Esophagus muscularis mucosa (tissue), 4 donors: ENCODE data around the gene XRRA1. TPM values are rescaled to one million over a fixed set of nuclear protein-coding genes. Genes with fewer than 3 reads are reported as not detected.

Experiments
- DNase-seq: peaks from one replicate; pipeline ENCODE4 v3.0.0-alpha.2; 2017; ENCODE audit errors: extremely low spot score
- H3K27ac ChIP-seq, 4 donors: fragments of 200-600 bp; sonication (generic); replicated peaks in 1 of 4; 1 replicate in 3 of 4; 2 replicates in 1 of 4; pipeline ENCODE4 v1.5.1; 2016 to 2019; ENCODE audit warnings: mild to moderate bottlenecking in 1 of 4
- H3K27me3 ChIP-seq, 4 donors: fragments of 200-600 bp; sonication (generic); one replicate each; pipeline versions ENCODE4 v1.5.1 to v1.6.0; 2016 to 2019
- H3K36me3 ChIP-seq, 4 donors: fragments of 200-600 bp; sonication (generic); one replicate each; pipeline ENCODE4 v1.5.1; 2016 to 2019
- H3K4me1 ChIP-seq, 4 donors: fragments of 200-600 bp; sonication (generic); one replicate each; pipeline ENCODE4 v1.5.1; 2016 to 2019
- H3K4me3 ChIP-seq, 4 donors: fragments of 200-600 bp; sonication (generic); 1 replicate in 2 of 4; 2 replicates in 2 of 4; pipeline ENCODE4 v1.5.1; 2016 to 2019; ENCODE audit warnings: mild to moderate bottlenecking in 4 of 4, moderate library complexity in 1 of 4
- H3K9me3 ChIP-seq, 4 donors: fragments of 200-600 bp; sonication (generic); 1 replicate in 3 of 4; 2 replicates in 1 of 4; pipeline ENCODE4 v1.5.1; 2016 to 2019
- EP300 ChIP-seq: sonication (generic); formaldehyde crosslinking; IDR thresholded peaks from one replicate; pipeline ENCODE4 v1.6.1; 2017; ENCODE audit warnings: antibody characterized with exemption
- POLR2A ChIP-seq: fragments of 450-650 bp; IDR thresholded peaks from one replicate; pipeline ENCODE4 v1.6.1; 2017; ENCODE audit warnings: antibody characterized with exemption, moderate library complexity, mild to moderate bottlenecking, low read depth
- POLR2AphosphoS5 ChIP-seq, 2 donors: sonication (generic); formaldehyde crosslinking; IDR thresholded peaks; one replicate each; pipeline ENCODE4 v1.6.1; 2017; ENCODE audit warnings: antibody characterized with exemption in 2 of 2
- WGBS: methylation state at CpG from one replicate; pipeline ENCODE4 v1.1.5; 2018; 5-methylcytosine and 5-hydroxymethylcytosine counted together
- intact Hi-C: fragments of 100-400 bp; cut with DNase I; formaldehyde crosslinking; loops from one replicate; pipeline ENCODE4 v1.15.1; 2023
- total RNA-seq, 4 donors: library from RNA; depleted of rRNA; stranded (reverse); fragments of >200 nt; gene quantifications; one replicate each; pipeline versions ENCODE4 v1.1.0 to v1.2.1, GENCODE V29; 2016
- TF ChIP-seq, protein P1 (sequence below), 3 experiments: fragments of 200-600 bp in 2 of 3; fragments of 450-650 bp in 1 of 3; sonication (generic) in 2 of 3; IDR thresholded peaks; one replicate each; pipeline ENCODE4 v1.5.1; 2017 to 2019; ENCODE audit warnings: antibody characterized with exemption in 3 of 3, mild to moderate bottlenecking in 2 of 3, moderate library complexity in 1 of 3

The XRRA1 gene
- total RNA-seq, 4 donors from 2014 or later, result 9.1 to 19.5 (median 11.8) TPM

DNA sequence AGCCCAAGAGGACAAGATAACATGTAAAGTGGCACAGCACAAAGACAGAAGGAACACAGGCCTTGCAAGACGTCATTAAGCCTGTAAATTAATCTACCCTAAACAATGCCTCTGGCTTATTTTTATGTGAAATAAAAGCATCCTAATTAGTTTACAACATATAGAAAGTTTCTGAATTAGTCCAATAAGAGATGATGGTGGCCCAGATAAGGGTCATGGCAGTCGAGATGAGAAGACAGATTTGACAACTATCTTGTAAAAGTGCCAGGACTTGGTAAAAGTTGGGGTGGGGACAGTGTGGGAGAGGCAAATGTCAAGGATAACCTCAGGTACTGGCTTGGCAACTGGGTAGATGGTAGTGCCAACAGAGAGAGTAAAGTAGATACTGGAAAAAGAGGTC is 13.6 kb downstream of the XRRA1 start:
- 80% methylated on average over 2 of the region's 2 CpGs for WGBS

DNA sequence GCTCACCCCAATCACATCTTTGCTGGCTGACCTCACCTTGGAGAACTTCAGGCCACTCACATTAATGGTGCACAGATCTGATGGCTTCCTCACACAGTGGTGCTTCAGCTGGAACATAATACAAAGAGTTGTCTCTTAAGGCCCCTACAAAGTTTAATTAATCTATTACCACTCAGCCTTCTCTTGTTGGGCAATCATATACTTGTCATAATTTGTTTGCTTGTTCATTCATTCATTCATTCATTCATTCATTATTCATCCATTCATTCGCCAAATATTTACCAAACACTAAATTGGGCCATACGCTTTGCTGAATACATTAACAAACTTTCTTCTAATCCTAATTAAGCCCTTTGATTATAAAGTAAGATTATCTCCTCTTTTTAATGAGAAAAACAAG is 15.1 kb downstream of the XRRA1 start:
- Histone ChIP-seq H3K36me3 (peaks cover 7 to 82% (median 32%) of the 10 kb centered on the region in 4 donors), H3K27me3 (no peaks in the 10 kb centered on the region), H3K4me1 (peaks cover 0 to 7% (median 2%) of the 10 kb centered on the region in 4 donors), H3K9me3 (no peaks in the 10 kb centered on the region), H3K4me3 (no peak overlapping the region), H3K27ac (no peak overlapping the region)
- intact Hi-C loops, result no loop called here
- TF ChIP-seq, protein P1, sequence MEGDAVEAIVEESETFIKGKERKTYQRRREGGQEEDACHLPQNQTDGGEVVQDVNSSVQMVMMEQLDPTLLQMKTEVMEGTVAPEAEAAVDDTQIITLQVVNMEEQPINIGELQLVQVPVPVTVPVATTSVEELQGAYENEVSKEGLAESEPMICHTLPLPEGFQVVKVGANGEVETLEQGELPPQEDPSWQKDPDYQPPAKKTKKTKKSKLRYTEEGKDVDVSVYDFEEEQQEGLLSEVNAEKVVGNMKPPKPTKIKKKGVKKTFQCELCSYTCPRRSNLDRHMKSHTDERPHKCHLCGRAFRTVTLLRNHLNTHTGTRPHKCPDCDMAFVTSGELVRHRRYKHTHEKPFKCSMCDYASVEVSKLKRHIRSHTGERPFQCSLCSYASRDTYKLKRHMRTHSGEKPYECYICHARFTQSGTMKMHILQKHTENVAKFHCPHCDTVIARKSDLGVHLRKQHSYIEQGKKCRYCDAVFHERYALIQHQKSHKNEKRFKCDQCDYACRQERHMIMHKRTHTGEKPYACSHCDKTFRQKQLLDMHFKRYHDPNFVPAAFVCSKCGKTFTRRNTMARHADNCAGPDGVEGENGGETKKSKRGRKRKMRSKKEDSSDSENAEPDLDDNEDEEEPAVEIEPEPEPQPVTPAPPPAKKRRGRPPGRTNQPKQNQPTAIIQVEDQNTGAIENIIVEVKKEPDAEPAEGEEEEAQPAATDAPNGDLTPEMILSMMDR (IDR thresholded peaks at IDR 0.05), result no peak
- TF ChIP-seq EP300 (no peak), POLR2A (no peak), POLR2AphosphoS5 (IDR thresholded peaks at IDR 0.05) (no peak)
- 93% methylated on average over 2 of the region's 2 CpGs for WGBS
- DNase-seq, result no peak

More for the DNA sequence above, 13.6 kb downstream of the XRRA1 start:
- no peaks in the 10 kb centered on the region for H3K27me3 ChIP-seq
- H3K27ac ChIP-seq, result no peak overlapping the region
- H3K36me3 ChIP-seq, result peaks cover 7 to 78% (median 32%) of the 10 kb centered on the region in 4 donors
- TF ChIP-seq, protein P1 (IDR thresholded peaks at IDR 0.05), result no peak
- TF ChIP-seq EP300 (no peak), POLR2A (no peak), POLR2AphosphoS5 (IDR thresholded peaks at IDR 0.05) (no peak)
- H3K4me1 ChIP-seq, result peaks cover 0 to 7% (median 2%) of the 10 kb centered on the region in 4 donors
- intact Hi-C loops, result no loop called here
- no peak overlapping the region for H3K4me3 ChIP-seq
- no peaks in the 10 kb centered on the region for H3K9me3 ChIP-seq
- no peak for DNase-seq

DNA sequence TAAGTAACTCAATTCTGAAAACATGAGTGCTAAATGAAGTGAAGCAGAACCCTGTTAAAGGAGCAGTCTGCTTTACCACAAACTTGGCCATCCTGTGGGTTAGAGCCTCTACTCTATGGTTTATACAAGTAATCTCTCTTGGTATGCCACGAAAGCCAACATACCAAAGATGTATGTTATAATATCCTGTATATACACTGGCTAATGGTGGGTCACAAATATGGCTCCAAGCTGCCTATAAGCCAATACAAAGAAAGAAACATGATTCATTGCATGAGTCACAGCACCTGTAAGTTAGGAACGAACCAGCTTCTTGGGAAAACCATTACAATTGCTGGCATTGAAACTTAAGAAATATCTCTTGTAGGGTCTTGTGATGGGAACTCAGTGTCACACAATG is 16.1 kb downstream of the XRRA1 start:
- no peaks in the 10 kb centered on the region for H3K9me3 ChIP-seq
- H3K27ac ChIP-seq, result no peak overlapping the region
- DNase-seq, result no peak
- peaks cover 0 to 7% (median 2%) of the 10 kb centered on the region in 4 donors for H3K4me1 ChIP-seq
- TF ChIP-seq, protein P1 (IDR thresholded peaks at IDR 0.05), result no peak
- no peak for TF ChIP-seq POLR2A
- 84% methylated on average over 2 of the region's 2 CpGs for WGBS
- intact Hi-C loops, result no loop called here
- no peaks in the 10 kb centered on the region for H3K27me3 ChIP-seq
- no peak overlapping the region for H3K4me3 ChIP-seq
- H3K36me3 ChIP-seq, result peaks cover 7 to 87% (median 35%) of the 10 kb centered on the region in 4 donors

DNA sequence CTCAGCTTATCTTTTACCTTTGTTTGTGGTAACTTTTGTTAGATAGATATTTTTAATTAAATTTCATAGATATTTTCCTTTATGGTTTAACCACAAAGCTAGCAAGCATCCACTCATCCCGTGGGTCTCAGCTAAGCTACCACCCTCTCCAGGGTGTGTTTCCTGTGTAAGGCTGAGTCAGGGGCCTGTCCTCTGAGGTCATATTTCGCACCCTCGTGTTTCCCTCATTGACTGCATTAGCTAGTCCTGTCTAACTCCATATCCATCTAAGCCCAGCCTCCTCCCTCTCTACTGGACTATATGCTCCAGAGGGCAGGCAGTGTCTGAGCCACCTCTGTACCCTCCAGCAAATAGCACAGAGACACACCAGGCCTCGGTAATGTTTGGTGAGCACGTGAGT is 16.7 kb downstream of the XRRA1 start:
- no peak for TF ChIP-seq POLR2AphosphoS5 (IDR thresholded peaks at IDR 0.05)
- TF ChIP-seq, protein P1 (IDR thresholded peaks at IDR 0.05), result no peak
- no peak for TF ChIP-seq EP300
- TF ChIP-seq POLR2A, result no peak
- peaks cover 0 to 7% (median 2%) of the 10 kb centered on the region in 4 donors for H3K4me1 ChIP-seq
- no peak overlapping the region for H3K4me3 ChIP-seq
- DNase-seq, result no peak
- H3K36me3 ChIP-seq, result peaks cover 7 to 89% (median 35%) of the 10 kb centered on the region in 4 donors
- 86% methylated on average over 5 of the region's 5 CpGs for WGBS
- intact Hi-C loops, result no loop called here
- no peaks in the 10 kb centered on the region for H3K27me3 ChIP-seq
- no peaks in the 10 kb centered on the region for H3K9me3 ChIP-seq
- no peak overlapping the region for H3K27ac ChIP-seq
